AG10803 (cell line): ENCODE measurements around the gene PSD2.
"Not testable (repeated sequence)": the region's sequence is repeated elsewhere in the genome, so short reads cannot be mapped to it uniquely, and the experiment has no call there.

ENCODE experiments used
- DNase-seq: peaks from one replicate; pipeline ENCODE4 v3.0.0; 2010; ENCODE audit warnings: low read depth
- H3K4me3 ChIP-seq: 2 replicates; pipeline ENCODE4 v1.5.1; 2011; ENCODE audit warnings: mild to moderate bottlenecking, low read length, control low read depth
- TF ChIP-seq, protein P1 (sequence below): conservative IDR thresholded peaks from 2 replicates; pipeline ENCODE4 v1.5.1; 2011; ENCODE audit warnings: mild to moderate bottlenecking, low read length, control low read depth, inconsistent platforms

Gene PSD2

GRCh38 chr5:139784488-139784887, 11.1 kb upstream of the PSD2 start:
- no peak overlapping the region for H3K4me3 ChIP-seq
- DNase-seq, result no peak
- TF ChIP-seq, protein P1, sequence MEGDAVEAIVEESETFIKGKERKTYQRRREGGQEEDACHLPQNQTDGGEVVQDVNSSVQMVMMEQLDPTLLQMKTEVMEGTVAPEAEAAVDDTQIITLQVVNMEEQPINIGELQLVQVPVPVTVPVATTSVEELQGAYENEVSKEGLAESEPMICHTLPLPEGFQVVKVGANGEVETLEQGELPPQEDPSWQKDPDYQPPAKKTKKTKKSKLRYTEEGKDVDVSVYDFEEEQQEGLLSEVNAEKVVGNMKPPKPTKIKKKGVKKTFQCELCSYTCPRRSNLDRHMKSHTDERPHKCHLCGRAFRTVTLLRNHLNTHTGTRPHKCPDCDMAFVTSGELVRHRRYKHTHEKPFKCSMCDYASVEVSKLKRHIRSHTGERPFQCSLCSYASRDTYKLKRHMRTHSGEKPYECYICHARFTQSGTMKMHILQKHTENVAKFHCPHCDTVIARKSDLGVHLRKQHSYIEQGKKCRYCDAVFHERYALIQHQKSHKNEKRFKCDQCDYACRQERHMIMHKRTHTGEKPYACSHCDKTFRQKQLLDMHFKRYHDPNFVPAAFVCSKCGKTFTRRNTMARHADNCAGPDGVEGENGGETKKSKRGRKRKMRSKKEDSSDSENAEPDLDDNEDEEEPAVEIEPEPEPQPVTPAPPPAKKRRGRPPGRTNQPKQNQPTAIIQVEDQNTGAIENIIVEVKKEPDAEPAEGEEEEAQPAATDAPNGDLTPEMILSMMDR, result no peak

DNA sequence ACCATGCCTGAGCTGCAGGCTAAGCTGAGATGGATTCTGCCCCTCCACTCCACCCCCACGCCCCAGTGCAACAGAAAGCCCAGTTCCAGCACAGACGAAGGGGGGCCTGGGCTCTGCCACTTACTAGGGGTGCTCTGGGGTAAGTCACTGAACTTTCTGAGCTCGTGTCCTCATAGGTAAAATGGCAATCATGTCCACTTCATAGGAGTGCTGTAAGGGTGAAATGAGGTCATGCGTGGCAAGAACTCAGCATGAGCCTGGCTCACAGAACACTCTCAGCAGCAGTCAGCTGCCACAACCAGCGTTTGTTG, 8.4 kb upstream of the PSD2 start:
- DNase-seq, result no peak
- no peak overlapping the region for H3K4me3 ChIP-seq

DNA sequence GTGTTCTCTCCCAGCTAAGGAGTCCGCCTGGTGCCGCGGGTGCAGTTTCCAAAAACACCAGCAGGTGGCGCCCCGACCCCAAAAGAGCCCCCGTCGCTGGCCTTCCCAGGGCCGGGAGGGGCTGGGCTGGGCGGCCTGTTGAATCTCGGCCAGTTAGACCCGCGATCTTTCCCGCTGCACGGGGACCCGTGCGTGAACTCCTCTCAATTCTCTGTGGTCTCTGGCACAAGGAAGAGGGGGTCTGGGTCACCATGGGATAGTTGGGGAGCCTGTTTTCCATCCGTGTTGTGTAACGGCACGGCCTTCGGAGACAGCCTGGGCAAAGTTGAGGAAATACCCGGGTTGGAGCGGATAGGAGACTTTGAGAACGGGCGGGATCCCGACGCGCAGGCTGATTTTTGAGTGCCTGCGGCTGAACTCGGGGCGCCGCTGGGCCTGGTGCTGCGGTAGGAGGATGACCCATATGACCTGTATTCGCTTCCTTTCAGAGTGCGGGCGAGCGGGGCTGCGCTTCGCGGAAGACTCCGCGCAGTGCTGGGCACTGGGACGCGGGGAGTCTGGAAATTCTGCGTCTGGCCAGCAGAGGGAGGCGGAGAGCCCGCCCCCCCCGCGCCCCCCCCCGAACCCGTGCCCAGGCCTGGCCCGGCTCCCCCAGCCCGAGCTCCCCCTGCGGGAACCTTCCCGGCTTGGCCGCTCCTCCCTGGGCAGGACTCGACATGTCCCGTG, 7.9 kb upstream of the PSD2 start:
- DNase-seq, result peak; percentile 64
- TF ChIP-seq, protein P1, result peak; percentile 86
- peak overlapping the region; percentile 78 for H3K4me3 ChIP-seq

More for the DNA sequence above, 8.4 kb upstream of the PSD2 start:
- TF ChIP-seq, protein P1, result no peak

DNA sequence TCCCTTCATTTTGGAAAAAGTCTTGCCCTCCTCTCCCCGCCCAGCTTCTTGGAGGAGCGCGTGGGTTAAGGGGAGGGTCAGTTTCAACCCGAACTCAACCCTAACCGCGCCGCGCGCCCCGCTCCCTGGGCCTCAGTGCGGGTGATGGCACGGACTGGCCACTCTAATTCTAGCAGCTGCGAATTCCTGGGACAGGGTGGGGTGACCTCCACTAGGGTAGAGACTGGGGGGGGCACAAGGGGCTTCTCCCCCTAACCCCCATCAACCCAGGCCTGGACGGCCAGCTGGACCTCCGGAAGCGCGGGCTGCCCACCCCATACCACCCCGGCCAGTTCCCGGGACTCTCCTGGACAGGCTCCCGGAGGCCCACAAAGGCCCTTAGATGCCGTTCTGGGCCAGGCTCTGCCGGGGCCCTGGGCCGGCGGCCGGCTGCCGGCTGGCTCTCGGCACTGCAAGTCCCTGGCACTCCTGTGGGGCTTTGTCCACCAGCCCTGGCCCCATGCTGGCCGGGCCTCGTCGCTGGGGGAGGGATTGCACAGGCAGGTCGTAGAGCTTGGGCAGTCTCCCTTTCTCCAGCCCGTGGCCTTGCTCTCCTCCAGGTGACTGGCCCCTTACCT, 7.2 kb upstream of the PSD2 start:
- peak overlapping the region; percentile 78 for H3K4me3 ChIP-seq
- peak; percentile 20 for DNase-seq
- TF ChIP-seq, protein P1, result no peak

DNA sequence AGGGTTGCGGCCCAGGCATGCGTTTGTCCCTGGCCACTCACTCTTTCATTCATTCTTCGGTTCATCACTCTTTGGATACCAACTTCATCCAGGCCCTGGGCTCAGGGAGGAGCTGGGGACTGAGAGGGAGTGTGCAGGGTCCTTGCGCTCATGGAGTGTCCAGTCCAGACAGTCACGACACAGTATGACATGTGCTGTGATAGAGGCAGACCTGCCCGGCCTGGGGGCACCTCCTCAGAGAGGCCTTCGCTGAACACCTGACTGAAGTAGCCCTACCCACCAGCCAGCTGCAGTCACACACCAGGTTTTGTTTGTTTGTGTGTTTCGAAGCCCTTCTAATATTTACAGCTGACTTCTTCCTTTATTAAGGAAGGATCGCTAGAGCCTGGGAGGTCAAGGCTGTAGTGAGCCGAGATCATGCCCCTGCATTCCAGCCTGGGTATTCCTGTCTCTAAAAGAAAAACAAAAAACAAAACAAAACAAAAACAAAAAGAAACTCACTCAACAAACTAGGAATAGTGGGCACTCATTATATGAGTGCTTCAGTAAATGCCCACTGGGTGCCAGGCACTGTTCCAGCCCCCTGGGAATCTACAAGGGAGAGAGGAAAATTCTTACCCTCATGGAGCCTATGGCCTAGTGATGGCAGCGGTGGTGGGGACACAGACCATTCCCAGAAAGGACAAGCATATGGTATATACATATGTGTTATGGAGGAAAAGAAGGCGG, 6.3 kb upstream of the PSD2 start:
- H3K4me3 ChIP-seq, result no peak overlapping the region
- DNase-seq, result no peak
- TF ChIP-seq, protein P1, result no peak

DNA sequence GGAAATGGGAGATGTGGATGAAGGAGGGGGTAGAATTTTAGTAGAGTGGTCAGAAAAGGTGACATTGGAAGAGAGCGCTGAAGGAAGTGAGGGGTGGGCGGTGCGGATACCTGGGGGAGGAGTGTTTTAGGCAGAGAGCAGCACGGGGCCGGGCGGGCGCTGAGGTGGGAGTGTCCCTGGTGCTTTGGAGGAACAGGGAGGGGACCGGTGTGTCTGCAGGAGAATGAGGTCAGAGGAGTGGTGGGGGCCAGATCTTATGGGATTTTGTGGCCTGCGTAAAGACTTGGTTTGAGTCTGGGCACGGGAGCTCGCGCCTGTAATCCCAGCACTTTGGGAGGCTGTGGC, 5.8 kb upstream of the PSD2 start:
- DNase-seq, result no peak
- TF ChIP-seq, protein P1, result no peak
- H3K4me3 ChIP-seq, result no peak overlapping the region

- TF ChIP-seq, protein P1, result no peak
- H3K4me3 ChIP-seq, result no peak overlapping the region
- DNase-seq, result no peak
These were observed 3.4 kb upstream of the PSD2 start for GRCh38 chr5:139792218-139792617.

DNA sequence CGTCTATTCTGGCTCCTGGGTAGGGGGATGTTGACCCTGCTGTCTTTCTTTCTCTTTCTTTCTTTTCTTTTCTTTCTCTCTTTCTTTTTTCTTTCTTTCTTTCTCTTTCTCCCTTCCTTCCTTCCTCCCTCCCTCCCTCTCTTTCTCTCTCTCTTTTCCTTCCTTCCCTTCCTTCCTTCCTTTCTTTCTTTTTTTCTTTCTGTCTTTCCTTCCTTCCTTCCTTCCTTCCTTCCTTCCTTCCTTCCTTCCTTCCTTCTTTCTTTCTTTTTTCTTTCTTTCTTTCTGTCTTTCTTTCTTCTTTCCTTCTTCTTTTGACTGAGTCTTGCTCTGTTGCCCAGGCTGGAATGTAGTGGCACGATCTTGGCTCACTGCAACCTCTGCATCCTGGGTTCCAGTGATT, 3.0 kb upstream of the PSD2 start:
- H3K4me3 ChIP-seq, DNase-seq: not testable (repeated sequence)
